ENCODE results near the gene NR4A1. TPM values are rescaled to one million over a fixed set of nuclear protein-coding genes. Genes with fewer than 3 reads are reported as not detected.

Gene NR4A1
- 26.5 TPM for total RNA-seq (ENCODE audit: insufficient read depth, low replicate concordance)

DNA sequence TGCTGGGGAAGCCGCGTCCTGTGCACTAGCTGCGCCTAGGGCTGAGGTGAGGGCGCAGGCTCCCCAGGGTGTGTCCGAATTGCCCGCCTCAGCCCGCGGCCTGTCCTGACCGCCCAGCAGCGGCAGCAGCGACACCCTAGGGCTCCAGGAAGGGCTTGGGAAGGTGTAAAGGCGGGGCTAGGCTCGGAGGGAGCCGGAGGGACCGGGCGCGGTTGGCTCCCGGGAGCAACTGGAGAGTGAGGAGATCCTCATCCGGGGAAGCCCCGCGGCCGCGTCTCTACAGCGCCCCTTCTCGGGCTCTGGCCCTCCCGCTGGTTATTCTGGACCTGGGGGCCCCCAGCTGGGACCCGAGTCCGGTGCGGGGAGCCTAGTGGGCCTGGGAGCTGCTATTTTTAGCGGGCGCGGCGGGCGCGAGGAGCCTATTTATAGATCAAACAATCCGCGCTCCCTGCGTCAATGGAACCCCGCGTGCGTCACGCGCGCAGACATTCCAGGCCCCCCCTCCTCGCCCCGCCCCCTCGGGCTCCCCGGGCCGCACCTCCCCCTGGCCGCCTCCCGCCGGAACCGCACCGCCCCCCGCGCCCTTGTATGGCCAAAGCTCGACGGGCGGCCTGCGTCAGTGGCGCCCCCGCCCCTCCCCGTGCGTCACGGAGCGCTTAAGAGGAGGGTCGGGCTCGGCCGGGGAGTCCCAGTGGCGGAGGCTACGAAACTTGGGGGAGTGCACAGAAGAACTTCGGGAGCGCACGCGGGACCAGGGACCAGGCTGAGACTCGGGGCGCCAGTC, at the start of gene NR4A1:
Gene NR4A1, plus strand, starts transcription at position 685 of the 784 bp plus-strand sequence. CDS start 2,887 bp downstream, outside the sequence.
- DNase-seq (ENCODE audit: low spot score) = peak; percentile 96

DNA sequence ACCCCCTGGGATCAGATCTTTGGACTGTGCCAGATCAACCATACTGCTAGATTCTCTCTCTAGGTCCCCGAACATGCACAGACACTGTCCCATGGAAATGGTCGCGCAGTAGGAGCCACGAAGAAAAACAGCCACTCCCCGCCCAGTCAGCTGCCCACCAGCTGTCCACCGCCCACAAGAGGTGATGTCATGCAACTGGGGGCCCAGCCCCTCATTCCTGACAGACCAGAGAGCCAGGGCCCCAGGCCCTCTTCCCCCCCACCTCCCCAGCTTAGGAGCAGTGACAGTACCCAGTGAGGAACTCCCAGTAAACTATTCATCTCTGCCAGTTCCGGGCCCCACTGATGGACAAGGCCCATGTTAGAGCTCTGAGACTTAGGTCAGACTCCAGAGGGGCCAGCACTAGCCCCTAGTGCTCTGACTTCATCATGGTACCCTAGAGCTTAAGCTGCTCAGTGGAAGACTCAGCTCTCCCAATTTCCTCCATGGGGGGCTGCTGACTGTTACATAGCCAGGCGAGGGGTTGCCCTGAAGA, 48.2 kb upstream of the NR4A1 start:
- no peak for DNase-seq (ENCODE audit: low spot score)

DNA sequence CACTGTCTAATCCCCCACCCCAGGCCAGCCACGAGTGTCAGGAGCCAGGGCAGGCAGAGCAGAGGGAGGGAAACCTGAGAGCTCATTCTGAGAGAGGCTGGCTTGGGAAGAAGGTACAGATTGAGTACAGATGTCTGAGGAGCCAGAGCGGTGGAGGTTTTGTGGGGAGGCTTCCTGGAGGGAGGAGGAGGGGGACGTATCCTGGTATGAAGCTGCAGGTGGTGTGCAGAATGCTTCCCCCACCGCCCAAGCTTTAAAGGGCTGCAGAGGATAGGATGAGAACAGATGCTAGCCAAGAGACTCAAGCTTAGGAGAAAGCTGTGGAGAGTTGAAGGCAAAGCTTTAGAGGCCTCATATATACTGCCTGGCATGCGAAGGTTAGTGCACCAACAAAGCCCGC, 47.7 kb upstream of the NR4A1 start:
- DNase-seq (ENCODE audit: low spot score) = no peak

DNA sequence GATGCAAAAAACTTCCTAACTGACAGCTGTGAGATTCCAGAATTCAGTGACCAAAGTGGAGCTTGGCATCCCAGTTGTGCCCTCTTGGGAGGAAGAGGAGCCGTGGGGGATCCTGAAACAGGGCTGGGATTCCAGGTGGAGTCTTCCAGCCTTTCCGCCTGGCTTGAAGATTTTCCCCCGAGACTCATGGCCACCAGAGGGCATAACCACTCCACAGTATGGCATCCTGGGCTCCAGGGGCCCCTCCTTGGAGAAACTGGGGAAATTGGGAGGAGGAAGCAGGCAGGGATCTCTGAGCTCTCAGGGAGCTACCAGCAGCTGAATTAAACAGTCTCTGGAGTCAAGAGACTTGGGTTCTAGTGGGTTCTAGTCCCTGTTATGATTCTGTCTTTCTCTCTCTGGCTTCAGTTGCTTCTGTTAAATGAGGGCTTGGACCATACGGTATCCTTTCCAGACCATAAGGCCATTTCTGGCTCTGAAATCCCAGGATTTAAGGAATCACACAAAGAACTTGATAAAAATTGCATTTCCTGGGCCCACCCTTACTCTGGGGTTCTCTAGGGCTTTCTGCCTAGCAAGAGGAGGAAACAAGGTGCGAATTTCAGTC, 47.1 kb upstream of the NR4A1 start:
- peak; percentile 77 for DNase-seq (ENCODE audit: low spot score)

DNA sequence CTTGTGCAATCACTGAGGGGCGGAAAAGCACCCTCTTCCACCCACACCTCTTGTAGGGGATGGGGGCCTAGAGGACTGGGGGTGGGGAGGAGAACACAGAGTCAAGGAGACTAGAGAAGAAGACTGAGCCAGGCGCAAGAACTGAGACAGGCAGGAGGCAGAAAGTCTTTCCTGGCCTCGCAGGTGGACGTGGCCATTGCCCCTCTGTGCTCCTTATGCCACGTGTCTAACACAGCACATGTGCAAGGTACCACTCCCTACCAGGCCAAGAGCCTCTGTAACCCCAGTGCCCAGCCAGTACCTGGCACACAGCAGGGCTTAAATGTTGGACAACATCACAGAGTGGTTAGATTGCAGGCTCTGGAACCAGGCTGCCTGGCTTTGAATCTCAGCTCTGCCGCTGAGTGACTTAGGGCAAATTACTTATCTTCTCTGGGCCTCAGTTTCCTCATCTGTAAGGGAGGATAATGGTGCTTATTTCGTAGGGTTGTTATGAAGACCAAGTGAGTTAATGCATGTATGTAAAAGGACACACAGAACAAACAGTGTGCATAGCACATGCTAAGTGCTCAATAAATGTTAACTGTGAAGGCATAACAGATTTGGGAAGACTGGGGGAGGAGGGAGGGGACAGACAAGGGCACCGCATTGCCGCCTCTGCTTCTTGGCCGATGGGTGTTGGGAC, 45.9 kb upstream of the NR4A1 start:
- DNase-seq (ENCODE audit: low spot score) = no peak

DNA sequence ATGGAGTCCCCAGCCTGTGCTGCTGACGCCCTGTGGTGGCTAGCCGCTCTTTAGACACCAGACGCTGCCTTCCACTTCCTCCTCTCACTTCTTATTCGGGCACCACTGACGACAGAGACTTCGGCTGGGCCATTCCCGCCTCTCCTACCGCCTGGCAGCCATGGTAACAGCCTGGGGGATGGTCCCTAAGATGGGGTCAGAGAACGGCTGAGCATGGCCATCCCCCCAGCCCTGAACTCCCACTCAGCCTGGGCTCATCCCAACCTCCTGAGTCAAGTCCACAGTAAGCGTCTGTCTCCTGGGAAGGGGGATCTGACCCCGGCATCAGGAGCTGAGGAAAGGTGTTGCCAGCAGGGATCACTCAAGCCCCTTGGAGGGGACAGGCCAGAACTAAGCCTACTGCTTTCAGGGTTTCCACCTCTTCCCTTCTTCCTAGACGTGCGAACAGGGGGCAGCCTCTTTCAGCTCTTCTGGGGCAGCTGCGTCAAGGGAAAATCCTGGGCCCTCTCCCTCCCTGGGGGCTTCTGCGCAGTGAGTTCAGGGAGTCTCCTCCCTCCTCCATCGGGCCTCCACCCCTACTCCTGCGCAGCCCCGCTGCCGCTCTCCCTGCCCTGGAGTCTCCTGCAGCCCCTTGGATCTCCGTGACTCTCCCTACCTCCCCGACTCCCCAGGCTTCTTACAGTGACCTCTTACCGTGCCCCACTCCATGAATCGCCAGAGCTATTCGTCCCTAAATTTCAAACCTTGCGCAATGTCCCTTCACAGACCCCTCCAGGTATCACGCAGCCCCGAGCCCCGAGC, 45.1 kb upstream of the NR4A1 start:
- peak; percentile 39 for DNase-seq (ENCODE audit: low spot score)

DNA sequence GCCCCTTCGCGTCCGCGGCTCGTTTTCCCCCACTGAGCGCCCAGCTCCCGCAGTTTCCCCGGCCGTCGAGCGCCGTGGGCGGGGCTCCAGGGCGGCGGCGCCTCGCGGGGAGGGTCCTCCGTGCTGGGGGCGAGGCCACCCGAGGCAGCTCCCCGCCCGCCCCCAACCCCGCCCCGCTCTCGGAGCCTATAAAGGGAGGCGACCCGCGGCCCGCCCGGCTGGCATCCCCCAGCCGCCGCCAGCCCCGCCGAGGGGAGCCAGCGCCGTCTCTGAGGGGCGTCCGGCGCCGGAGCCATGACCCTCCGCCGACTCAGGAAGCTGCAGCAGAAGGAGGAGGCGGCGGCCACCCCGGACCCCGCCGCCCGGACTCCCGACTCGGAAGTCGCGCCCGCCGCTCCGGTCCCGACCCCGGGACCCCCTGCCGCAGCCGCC, 44.5 kb upstream of the NR4A1 start, which contains the start of gene TAMALIN:
Gene TAMALIN, plus strand, starts transcription at position 221 of the 432 bp plus-strand sequence. Its CDS starts 74 bp downstream, at position 295.
- DNase-seq (ENCODE audit: low spot score) = peak; percentile 86

DNA sequence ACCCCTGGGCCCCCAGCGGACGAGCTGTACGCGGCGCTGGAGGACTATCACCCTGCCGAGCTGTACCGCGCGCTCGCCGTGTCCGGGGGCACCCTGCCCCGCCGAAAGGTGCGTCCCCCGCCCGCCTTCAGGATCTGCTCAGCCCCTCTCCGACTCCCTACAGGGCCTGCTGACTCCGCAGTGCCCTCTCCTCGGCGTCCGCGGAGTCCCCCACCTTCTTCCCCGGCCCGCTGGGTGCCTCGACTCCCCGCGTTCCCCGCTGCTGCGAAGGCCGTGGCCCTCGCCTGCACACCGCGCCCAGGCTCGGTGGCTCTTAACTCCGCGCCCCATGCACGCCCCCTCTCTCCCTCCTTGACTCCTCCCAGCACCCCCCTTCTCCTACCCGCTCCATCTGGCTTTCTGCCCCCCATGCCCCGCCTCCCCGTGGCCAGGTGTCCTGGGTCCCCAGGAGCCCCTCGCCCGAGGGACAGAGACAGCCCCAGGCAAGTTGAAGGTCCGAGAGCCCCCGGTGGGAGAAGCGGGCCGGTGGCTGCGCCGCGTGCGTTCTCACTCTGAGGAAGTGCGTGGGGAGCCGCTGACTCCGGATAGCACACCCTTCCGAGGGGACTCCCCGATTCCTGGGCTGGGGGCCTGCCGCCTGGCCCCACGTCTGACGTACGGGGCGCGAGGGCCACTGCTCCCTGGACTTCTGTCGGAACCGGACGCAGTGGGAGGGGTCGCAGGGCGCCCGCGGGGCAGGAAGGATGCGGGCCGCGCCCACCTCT, 43.9 kb upstream of the NR4A1 start:
- peak; percentile 46 for DNase-seq (ENCODE audit: low spot score)

DNA sequence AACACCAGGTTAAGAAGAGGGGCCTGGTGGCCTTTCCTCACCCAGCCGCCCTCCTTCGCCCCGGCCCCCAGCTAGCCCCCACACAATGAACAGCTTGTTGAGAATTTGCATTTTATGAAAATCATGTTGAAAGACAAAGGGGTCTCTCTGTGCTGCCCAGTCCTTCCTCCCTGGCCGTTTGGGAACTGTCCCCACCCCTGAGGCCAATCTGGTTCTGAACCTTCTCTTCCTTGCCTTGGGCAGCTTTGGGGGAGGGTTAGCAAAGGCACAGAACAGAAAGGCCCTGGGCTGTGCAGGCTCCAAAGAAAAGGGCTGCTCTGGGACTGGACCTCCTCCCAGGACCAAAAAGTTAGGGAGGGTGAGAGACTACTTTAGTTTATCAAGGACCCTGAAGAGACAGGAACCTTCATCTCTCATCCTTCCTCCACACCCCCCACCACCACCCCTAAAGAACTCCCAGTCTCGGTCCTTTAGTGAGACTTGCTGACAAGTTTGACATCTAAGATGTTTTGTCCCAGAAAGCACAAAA, 43.2 kb upstream of the NR4A1 start:
- DNase-seq (ENCODE audit: low spot score) = no peak

DNA sequence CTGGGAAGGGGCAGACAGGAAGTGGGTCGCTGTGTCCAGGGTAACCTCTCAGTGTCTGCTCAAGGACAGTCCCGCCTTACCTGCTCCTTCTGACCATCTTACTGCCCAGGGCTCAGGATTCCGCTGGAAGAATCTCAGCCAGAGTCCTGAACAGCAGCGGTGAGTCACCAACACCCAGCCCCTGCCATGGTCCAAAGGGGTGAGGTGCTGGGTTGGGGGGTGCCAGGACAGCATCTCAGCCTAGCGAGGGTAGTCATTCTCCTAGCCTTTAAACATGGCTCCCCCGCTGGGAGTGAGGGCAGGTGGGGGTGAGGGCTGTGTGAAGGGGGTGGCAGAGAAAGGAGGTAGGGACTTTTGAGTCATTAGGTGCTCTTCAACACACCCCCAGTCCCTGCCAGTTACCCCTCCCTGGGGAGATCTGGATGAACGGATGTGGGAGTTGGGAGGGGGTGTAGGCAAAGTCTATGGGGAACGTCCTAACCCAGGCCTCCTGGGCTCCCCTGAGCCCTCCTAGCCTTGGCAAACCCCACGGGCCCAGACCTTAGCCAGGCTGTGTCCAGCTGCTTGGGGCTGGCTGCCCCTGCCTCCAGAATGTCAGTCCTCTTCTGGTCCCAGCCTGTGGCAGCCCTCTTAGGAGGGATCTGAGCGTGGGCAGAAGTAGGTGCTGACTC, 42.0 kb upstream of the NR4A1 start:
- DNase-seq (ENCODE audit: low spot score) = no peak

DNA sequence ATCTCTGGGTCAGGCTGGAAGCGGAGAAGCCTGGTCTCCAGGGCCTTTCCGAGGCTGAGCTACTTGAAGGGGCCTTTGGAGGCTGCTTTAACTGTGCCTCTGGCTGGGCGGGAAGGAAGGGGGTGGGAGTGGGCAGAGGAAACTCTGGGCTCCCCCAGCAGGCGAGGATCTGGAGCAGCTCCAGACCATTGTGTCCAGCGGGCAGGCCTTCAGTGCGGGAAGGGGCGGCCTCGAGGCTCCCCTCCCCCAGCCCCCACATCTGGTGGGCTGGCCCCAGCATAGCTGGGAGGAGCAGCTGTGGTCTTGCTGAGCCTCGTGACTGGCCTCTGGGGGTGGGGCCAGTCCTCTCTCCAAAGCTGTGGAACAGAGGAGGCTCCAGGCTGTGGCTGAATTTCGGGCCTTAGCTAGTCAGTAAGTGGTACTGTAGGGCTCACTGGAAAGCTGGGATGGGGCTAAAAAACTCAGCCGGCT, 41.1 kb upstream of the NR4A1 start:
- peak; percentile 97 for DNase-seq (ENCODE audit: low spot score)

DNA sequence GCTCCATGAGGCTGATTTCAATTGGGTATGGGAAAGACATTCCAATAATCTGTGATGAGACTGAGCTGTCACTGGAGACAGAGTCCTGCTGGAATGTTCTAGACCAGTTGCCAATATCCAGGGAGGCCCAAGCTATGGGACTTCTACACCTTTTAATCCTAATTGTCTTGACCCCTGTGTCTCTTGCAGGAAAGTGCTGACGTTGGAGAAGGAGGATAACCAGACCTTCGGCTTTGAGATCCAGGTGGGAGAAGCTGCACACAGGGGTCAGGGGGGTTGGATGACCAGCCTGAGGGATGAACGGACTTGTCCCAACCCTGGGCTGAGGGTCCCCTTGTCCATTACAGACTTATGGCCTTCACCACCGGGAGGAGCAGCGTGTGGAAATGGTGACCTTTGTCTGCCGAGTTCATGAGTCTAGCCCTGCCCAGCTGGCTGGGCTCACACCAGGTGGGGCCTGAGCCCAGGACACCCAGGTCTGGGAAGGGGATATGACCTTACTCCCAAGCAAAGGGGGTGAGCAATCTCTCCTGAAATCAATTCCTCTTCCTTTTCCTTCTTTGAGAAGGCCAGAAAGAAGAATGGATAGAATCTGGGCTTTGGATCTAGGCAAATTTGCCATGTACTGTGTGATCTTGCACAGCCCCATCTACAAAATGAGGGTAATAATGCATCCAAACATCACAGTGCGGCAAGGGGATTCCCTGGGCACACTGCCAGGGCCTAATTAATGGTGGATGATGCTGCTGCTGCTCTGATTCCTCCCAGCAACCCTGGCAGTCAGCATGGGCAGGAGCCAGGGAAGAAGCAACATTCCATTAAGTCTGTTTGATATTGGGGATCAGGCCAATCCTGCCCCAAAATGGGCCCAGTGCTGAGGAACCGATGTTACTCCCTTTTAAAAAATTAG, 40.3 kb upstream of the NR4A1 start:
- no peak for DNase-seq (ENCODE audit: low spot score)

DNA sequence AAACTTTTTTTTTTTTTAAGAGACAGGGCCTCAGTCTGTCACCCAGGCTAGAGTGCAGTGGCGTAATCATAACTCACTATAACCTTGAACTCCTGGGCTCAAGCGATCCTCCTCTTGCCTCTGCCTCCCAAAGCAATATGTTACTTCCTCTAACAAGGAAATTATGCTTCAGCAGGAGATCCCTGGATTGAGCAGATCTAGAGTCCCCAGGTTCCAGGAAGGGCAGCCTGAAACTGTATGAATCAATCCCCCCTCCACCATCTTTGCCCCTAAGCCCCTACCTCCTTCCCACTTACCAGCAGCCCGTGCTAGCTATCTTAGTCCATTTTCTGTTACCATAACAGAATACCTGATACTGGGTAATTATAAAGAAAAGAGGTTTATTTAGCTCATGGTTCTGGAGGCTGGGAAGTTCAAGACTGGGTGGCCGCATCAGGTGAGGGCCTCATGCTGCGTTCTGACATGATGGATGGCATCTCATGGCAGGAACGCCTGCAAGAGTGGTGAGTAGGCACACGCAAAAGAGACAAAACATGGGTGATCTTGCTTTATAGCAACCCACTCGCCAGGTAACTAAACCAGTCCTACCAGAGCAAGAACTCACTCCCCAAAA, 39.5 kb upstream of the NR4A1 start:
- DNase-seq (ENCODE audit: low spot score) = no peak

DNA sequence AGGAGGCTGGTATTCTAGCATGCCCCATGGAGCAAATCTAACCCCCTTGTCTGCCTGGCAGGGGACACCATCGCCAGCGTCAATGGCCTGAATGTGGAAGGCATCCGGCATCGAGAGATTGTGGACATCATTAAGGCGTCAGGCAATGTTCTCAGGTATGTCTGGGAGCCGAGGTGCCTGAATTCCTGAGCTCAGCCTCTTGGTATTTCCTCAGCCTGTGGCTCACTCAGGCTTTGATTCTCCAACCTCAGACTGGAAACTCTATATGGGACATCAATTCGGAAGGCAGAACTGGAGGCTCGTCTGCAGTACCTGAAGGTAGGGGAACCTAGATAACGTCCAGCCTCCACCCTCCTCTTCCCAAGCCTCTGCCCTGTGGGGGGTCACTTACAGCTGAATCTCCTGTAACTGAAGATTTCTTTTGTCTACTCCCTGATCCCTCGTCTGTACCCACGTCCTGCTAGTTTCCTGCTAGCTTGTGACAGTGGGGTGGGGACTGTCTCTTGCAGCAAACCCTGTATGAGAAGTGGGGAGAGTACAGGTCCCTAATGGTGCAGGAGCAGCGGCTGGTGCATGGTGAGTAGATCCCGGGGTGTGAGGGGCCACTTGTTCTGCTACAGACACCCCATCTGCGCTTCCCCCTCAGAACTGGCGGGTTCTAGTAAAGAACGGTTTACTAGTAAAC, 37.5 kb upstream of the NR4A1 start:
- DNase-seq (ENCODE audit: low spot score) = no peak

DNA sequence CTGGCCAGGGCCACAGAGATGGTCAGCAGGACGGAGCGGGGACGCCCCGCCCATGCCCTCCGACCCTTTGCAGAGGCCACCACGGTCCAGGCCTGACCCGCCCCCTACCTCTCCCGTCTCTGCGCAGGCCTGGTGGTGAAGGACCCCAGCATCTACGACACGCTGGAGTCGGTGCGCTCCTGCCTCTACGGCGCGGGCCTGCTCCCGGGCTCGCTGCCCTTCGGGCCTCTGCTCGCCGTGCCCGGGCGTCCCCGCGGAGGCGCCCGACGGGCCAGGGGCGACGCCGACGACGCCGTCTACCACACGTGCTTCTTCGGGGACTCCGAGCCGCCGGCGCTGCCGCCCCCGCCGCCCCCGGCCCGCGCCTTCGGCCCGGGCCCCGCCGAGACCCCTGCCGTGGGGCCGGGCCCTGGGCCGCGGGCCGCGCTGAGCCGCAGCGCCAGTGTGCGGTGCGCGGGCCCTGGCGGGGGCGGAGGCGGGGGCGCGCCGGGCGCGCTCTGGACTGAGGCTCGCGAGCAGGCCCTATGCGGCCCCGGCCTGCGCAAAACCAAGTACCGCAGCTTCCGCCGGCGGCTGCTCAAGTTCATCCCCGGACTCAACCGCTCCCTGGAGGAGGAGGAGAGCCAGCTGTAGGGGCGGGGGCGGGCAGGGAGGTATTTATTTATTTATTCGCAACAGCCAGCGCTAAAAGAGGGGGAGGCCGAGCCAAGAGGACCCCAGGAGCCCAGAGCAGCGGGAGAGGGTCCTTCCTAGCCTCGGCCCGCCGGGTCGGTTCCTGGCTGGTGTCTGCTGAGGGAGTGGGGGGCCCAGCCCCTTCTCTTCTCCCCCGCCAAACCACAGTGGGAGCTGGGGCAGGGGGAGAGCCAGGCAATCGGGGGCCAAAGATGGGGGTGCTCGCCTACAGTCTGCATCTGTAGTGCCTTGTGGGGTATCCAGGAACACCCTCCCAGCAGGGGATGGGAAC, 36.4 kb upstream of the NR4A1 start:
- DNase-seq (ENCODE audit: low spot score) = no peak

DNA sequence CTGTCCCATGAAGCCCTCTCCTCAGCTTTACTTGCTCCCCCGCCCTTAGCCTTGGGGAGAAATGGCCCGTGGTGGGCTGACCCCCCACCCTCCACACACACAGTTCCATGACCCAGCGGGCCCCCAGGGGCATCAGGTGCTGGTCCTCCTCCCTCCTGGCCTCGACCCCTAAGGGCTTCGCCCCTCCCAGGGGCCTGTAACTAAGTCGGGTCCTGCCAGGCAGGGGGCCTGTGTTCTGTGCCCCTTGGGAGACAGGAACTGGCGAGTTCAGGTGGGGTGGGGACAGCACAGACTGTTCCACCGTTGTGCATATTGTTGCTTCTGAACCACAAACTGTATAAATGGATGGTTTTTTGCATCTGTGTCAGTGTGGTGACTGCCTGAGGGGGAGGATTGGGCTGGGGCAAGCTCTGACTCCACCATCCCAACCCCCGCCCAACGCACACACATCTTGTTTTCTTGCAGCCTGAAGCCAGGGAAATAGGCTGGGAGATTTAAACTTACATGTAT, 35.7 kb upstream of the NR4A1 start:
- peak; percentile 52 for DNase-seq (ENCODE audit: low spot score)
